Measurements from ENCODE around the gene PPP1R13L. TPM values are rescaled to one million over a fixed set of nuclear protein-coding genes. Genes with fewer than 3 reads are reported as not detected.

Gene PPP1R13L
- total RNA-seq, 2 donors from 2014 or later, result 17.9 to 26.4 TPM

DNA sequence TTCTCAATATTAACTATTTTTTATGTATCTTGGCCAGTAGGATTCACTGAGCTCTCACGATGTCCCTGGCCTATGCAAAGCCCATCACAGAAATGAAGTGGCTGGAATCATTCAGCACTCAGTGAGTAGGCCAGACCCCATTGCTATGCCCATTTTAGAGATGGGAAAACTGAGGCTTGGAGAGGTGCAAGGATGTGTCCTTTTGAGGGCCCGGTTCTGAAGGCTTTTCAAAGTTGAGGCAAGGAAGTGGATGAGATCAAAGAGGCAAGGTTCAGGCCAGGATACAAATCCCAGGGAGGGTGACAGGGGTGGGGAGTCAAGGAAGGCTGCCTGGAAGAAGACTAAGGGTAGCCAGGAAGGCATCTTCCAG is 37.5 kb upstream of the PPP1R13L start:
- H3K9ac ChIP-seq (ENCODE audit: extremely low read depth, low read length, poor library complexity, severe bottlenecking), result no peak overlapping the region
- WGBS, 2 experiments (ENCODE audit: insufficient coverage in 1 of 2, insufficient read length in 1 of 2), result 92 to 93% methylated on average over 2 of the region's 2 CpGs
- no peak overlapping the region for H3K4me3 ChIP-seq (ENCODE audit: low read length)
- Mint-ChIP-seq H3K4me3 (peak overlapping the region; percentile 70), H3K4me1 (peaks cover 13% of the 10 kb centered on the region), H3K9me3 (no peaks in the 10 kb centered on the region), H3K36me3 (ENCODE audit: low read depth) (no peaks in the 10 kb centered on the region), H3K27ac (peak overlapping the region; percentile 85), H3K27me3 (ENCODE audit: insufficient read depth) (peaks cover 5% of the 10 kb centered on the region)
- no peak overlapping the region for H3K27ac ChIP-seq (ENCODE audit: low read depth, low read length)
- H3K27me3 ChIP-seq (ENCODE audit: control insufficient read depth, insufficient read depth, low read length, poor library complexity, severe bottlenecking), result no peaks in the 10 kb centered on the region
- peaks cover 2% of the 10 kb centered on the region for H3K4me1 ChIP-seq (ENCODE audit: control insufficient read depth, insufficient read depth, low read length)
- no peak for TF ChIP-seq CTCF (conservative IDR thresholded peaks at IDR 0.05)
- no peak for DNase-seq
- no peaks in the 10 kb centered on the region for H3K9me3 ChIP-seq (ENCODE audit: control insufficient read depth, low read length)
- H3K36me3 ChIP-seq (ENCODE audit: control insufficient read depth, insufficient read depth, low read length), result no peaks in the 10 kb centered on the region

DNA sequence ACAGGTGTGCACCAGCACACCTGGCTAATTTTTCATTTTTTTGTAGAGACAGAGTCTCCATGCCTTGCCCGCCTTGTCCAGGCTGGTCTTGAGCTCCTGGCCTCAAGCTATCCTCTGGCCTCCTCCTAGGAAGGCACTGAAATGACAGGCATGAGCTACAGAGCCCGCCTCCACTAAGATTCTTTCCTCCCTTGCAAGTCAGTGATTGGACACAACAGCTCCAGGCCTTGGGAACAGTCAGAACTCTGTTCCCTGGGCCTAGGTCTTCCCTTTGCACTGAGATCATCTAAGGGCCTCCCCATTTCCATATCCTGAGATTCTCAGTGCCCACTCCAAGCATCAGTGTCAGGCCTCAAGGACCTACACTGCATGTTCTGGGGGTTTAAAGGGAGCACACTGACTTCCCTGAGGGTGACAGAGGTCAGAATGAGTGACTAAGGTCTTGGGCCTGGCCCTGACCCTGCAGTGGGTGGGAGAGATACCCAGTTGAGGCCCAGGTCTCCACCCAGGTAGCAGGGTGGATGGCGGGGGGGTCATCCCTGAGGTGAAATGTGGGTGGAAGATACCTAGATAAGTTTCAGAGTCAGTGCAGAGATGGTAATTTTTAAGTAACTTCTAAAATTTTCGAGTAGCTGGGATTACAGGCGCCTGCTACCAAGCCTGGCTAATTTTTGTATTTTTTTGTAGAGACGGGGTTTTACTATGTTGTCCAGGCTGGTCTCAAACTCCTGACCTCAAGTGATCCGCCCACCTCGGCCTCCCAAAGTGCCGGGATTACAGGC is 36.2 kb upstream of the PPP1R13L start:
- WGBS, 2 experiments (ENCODE audit: insufficient coverage in 1 of 2, insufficient read length in 1 of 2), result 88 to 93% methylated on average over 7 to 9 of the region's 9 CpGs
- Mint-ChIP-seq H3K36me3 (ENCODE audit: low read depth) (no peaks in the 10 kb centered on the region), H3K9me3 (no peaks in the 10 kb centered on the region), H3K27ac (no peak overlapping the region), H3K4me1 (peaks cover 13% of the 10 kb centered on the region), H3K4me3 (peak overlapping the region; percentile 56), H3K27me3 (ENCODE audit: insufficient read depth) (peaks cover 4% of the 10 kb centered on the region)
- no peak overlapping the region for H3K4me3 ChIP-seq (ENCODE audit: low read length)
- H3K27me3 ChIP-seq (ENCODE audit: control insufficient read depth, insufficient read depth, low read length, poor library complexity, severe bottlenecking), result no peaks in the 10 kb centered on the region
- no peak for TF ChIP-seq CTCF (conservative IDR thresholded peaks at IDR 0.05)
- peak; percentile 80 for DNase-seq
- no peaks in the 10 kb centered on the region for H3K36me3 ChIP-seq (ENCODE audit: control insufficient read depth, insufficient read depth, low read length)
- no peaks in the 10 kb centered on the region for H3K9me3 ChIP-seq (ENCODE audit: control insufficient read depth, low read length)
- H3K4me1 ChIP-seq (ENCODE audit: control insufficient read depth, insufficient read depth, low read length), result peaks cover 2% of the 10 kb centered on the region
- no peak overlapping the region for H3K27ac ChIP-seq (ENCODE audit: low read depth, low read length)
- no peak overlapping the region for H3K9ac ChIP-seq (ENCODE audit: extremely low read depth, low read length, poor library complexity, severe bottlenecking)

DNA sequence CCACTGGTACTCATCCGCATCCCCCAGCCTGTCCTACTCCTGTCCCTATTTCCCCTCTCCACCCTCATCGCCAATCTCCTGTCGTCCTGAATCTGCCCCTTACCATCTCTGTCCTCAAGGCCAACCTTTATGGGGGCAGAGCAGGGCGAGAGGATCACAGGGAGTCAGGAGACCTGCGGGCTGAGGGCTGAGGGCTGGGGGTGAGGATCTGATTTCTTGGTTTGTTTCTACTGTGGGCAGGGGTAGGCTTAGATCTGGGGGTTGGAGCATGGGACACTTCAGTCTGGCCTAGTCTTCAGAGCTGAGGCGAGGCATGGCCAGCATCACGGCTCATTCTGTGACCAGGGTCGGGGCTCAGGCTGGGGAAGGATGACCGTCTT is 35.4 kb upstream of the PPP1R13L start:
- peak overlapping the region; percentile 66 for H3K9ac ChIP-seq (ENCODE audit: extremely low read depth, low read length, poor library complexity, severe bottlenecking)
- peaks cover 5% of the 10 kb centered on the region for H3K27me3 Mint-ChIP-seq (ENCODE audit: insufficient read depth)
- no peak overlapping the region for H3K27ac Mint-ChIP-seq
- H3K9me3 ChIP-seq (ENCODE audit: control insufficient read depth, low read length), result no peaks in the 10 kb centered on the region
- no peaks in the 10 kb centered on the region for H3K36me3 ChIP-seq (ENCODE audit: control insufficient read depth, insufficient read depth, low read length)
- H3K27me3 ChIP-seq (ENCODE audit: control insufficient read depth, insufficient read depth, low read length, poor library complexity, severe bottlenecking), result no peaks in the 10 kb centered on the region
- H3K36me3 Mint-ChIP-seq (ENCODE audit: low read depth), result no peaks in the 10 kb centered on the region
- DNase-seq, result no peak
- peak overlapping the region; percentile 74 for H3K4me3 ChIP-seq (ENCODE audit: low read length)
- peaks cover 2% of the 10 kb centered on the region for H3K4me1 ChIP-seq (ENCODE audit: control insufficient read depth, insufficient read depth, low read length)
- peak overlapping the region; percentile 56 for H3K4me3 Mint-ChIP-seq
- no peak for TF ChIP-seq CTCF (conservative IDR thresholded peaks at IDR 0.05)
- 67 to 90% methylated on average over 4 to 9 of the region's 9 CpGs for WGBS, 2 experiments (ENCODE audit: insufficient coverage in 1 of 2, insufficient read length in 1 of 2)
- no peak overlapping the region for H3K27ac ChIP-seq (ENCODE audit: low read depth, low read length)
- peaks cover 13% of the 10 kb centered on the region for H3K4me1 Mint-ChIP-seq
- no peaks in the 10 kb centered on the region for H3K9me3 Mint-ChIP-seq
